Gastrocnemius medialis (tissue), 4 donors: ENCODE measurements around the gene MYL12B.

Source experiments
- CTCF ChIP-seq, 5 experiments: fragments of 450-650 bp in 3 of 5; fragments of 200-600 bp in 2 of 5; sonication (generic) in 2 of 5; IDR thresholded peaks in 4 of 5; conservative IDR thresholded peaks in 1 of 5; 1 replicate in 4 of 5; 2 replicates in 1 of 5; pipeline ENCODE4 v1.5.1; 2016 to 2019; ENCODE audit warnings: antibody characterized with exemption in 5 of 5, mild to moderate bottlenecking in 3 of 5, moderate library complexity in 3 of 5
- POLR2A ChIP-seq, 2 donors: fragments of 450-650 bp; IDR thresholded peaks; one replicate each; pipeline ENCODE4 v1.6.1; 2017; ENCODE audit warnings: antibody characterized with exemption in 2 of 2, mild to moderate bottlenecking in 2 of 2, moderate library complexity in 2 of 2

- TF ChIP-seq POLR2A (IDR thresholded peaks at IDR 0.05) (no peak), CTCF (IDR thresholded peaks at IDR 0.05 in 4 of 5, conservative IDR thresholded peaks at IDR 0.05 in 1 of 5) (no peak)
Observed at GRCh38 chr18:3294435-3295080, 32.6 kb downstream of the MYL12B start.
